ENCODE measurements around the gene TNFRSF14. TPM values are rescaled to one million over a fixed set of nuclear protein-coding genes. Genes with fewer than 3 reads are reported as not detected.

TNFRSF14 gene
- total RNA-seq, 2 experiments from 2014 or later: 15.7 to 18.5 TPM

DNA sequence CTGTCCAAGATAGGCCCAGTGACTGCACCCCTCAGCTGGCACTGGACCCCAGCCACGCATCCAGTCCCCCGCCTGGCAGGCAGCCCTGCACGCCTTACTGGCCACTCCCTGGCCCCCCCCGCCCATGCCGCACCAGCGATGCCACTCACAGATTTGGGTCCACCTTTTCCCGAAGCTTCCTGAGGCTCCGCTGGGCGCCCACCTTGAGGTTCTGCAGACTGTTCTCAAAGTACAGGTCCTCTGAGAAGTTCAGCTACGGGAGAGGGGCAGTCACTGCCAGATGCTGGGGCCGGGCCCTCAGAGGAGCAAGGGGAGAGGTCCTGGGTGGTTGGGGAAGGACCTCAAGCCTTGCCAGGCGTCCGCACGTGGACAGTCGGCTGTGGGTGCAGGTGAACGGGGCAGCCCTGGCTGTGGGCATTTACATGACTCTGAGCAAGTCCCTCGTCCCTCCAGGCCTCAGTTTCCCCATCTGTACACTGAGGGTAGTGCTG is 38.5 kb downstream of the TNFRSF14 start:
- DNase-seq (ENCODE audit: low spot score): no peak
- TF ChIP-seq EZH2phosphoT487 (IDR thresholded peaks at IDR 0.05; ENCODE audit: borderline replicate concordance, low read depth, low read length): no peak
- TF ChIP-seq, protein P1, sequence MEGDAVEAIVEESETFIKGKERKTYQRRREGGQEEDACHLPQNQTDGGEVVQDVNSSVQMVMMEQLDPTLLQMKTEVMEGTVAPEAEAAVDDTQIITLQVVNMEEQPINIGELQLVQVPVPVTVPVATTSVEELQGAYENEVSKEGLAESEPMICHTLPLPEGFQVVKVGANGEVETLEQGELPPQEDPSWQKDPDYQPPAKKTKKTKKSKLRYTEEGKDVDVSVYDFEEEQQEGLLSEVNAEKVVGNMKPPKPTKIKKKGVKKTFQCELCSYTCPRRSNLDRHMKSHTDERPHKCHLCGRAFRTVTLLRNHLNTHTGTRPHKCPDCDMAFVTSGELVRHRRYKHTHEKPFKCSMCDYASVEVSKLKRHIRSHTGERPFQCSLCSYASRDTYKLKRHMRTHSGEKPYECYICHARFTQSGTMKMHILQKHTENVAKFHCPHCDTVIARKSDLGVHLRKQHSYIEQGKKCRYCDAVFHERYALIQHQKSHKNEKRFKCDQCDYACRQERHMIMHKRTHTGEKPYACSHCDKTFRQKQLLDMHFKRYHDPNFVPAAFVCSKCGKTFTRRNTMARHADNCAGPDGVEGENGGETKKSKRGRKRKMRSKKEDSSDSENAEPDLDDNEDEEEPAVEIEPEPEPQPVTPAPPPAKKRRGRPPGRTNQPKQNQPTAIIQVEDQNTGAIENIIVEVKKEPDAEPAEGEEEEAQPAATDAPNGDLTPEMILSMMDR (conservative IDR thresholded peaks at IDR 0.05; ENCODE audit: low read length): no peak
- Histone ChIP-seq H4K20me1 (ENCODE audit: insufficient read depth, low read length) (no peaks in the 10 kb centered on the region), H3K27ac (ENCODE audit: low read depth, low read length, poor library complexity, severe bottlenecking) (no peak overlapping the region), H3K4me2 (ENCODE audit: low read length) (no peak overlapping the region), H3K4me1 (ENCODE audit: insufficient read depth, low read length, poor library complexity, severe bottlenecking) (peaks cover 5% of the 10 kb centered on the region), H3K9me3 (ENCODE audit: low read length) (no peaks in the 10 kb centered on the region), H3K9me2 (ENCODE audit: insufficient read depth, low read length) (no peaks in the 10 kb centered on the region), H2AFZ (ENCODE audit: low read length) (no peak overlapping the region), H3K36me3 (ENCODE audit: insufficient read depth, low read length) (no peaks in the 10 kb centered on the region), H3K4me3 (ENCODE audit: low read depth, low read length, poor library complexity, severe bottlenecking) (no peak overlapping the region), H3K79me2 (ENCODE audit: insufficient read depth, low read depth, low read length) (no peaks in the 10 kb centered on the region)
- ChIA-PET POLR2A (no interaction called here), CTCF (ENCODE audit: unreplicated experiment) (no interaction called here)
- intact Hi-C loops (cut with micrococcal nuclease; ENCODE audit: unreplicated experiment): no loop called here
- BruUV-seq (replicated peaks): no TSS peak

GRCh38 chr1:2595261-2595811 is 39.2 kb downstream of the TNFRSF14 start:
- H2AFZ ChIP-seq (ENCODE audit: low read length): no peak overlapping the region
- H3K9me3 ChIP-seq (ENCODE audit: low read length): no peaks in the 10 kb centered on the region
- no peak overlapping the region for H3K4me3 ChIP-seq (ENCODE audit: low read depth, low read length, poor library complexity, severe bottlenecking)
- DNase-seq (ENCODE audit: low spot score): no peak
- CTCF ChIA-PET (ENCODE audit: unreplicated experiment): interaction anchor here (0.5 kb wide), 1 partner anchor 9 kb away, joined by 7 read pairs; no protein-coding TSS in a partner anchor
- no TSS peak for BruUV-seq (replicated peaks)
- POLR2A ChIA-PET: no interaction called here
- no peaks in the 10 kb centered on the region for H3K9me2 ChIP-seq (ENCODE audit: insufficient read depth, low read length)
- intact Hi-C loops (cut with micrococcal nuclease; ENCODE audit: unreplicated experiment): no loop called here
- H3K36me3 ChIP-seq (ENCODE audit: insufficient read depth, low read length): no peaks in the 10 kb centered on the region
- no peaks in the 10 kb centered on the region for H4K20me1 ChIP-seq (ENCODE audit: insufficient read depth, low read length)
- no peak overlapping the region for H3K27ac ChIP-seq (ENCODE audit: low read depth, low read length, poor library complexity, severe bottlenecking)
- H3K79me2 ChIP-seq (ENCODE audit: insufficient read depth, low read depth, low read length): no peaks in the 10 kb centered on the region
- TF ChIP-seq EZH2phosphoT487 (IDR thresholded peaks at IDR 0.05; ENCODE audit: borderline replicate concordance, low read depth, low read length): no peak
- no peak overlapping the region for H3K4me2 ChIP-seq (ENCODE audit: low read length)
- peaks cover 5% of the 10 kb centered on the region for H3K4me1 ChIP-seq (ENCODE audit: insufficient read depth, low read length, poor library complexity, severe bottlenecking)

- H3K9me2 ChIP-seq (ENCODE audit: insufficient read depth, low read length): no peaks in the 10 kb centered on the region
- no TSS peak for BruUV-seq (replicated peaks)
- POLR2A ChIA-PET: no interaction called here
- H3K36me3 ChIP-seq (ENCODE audit: insufficient read depth, low read length): no peaks in the 10 kb centered on the region
- no peaks in the 10 kb centered on the region for H4K20me1 ChIP-seq (ENCODE audit: insufficient read depth, low read length)
- H2AFZ ChIP-seq (ENCODE audit: low read length): no peak overlapping the region
- H3K4me2 ChIP-seq (ENCODE audit: low read length): no peak overlapping the region
- no peaks in the 10 kb centered on the region for H3K79me2 ChIP-seq (ENCODE audit: insufficient read depth, low read depth, low read length)
- intact Hi-C loops (cut with micrococcal nuclease; ENCODE audit: unreplicated experiment): no loop called here
- H3K4me1 ChIP-seq (ENCODE audit: insufficient read depth, low read length, poor library complexity, severe bottlenecking): peaks cover 5% of the 10 kb centered on the region
- TF ChIP-seq, protein P1 (conservative IDR thresholded peaks at IDR 0.05; ENCODE audit: low read length): no peak
- TF ChIP-seq EZH2phosphoT487 (IDR thresholded peaks at IDR 0.05; ENCODE audit: borderline replicate concordance, low read depth, low read length): no peak
- no peak overlapping the region for H3K4me3 ChIP-seq (ENCODE audit: low read depth, low read length, poor library complexity, severe bottlenecking)
- no peaks in the 10 kb centered on the region for H3K9me3 ChIP-seq (ENCODE audit: low read length)
- CTCF ChIA-PET (ENCODE audit: unreplicated experiment): no interaction called here
- no peak for DNase-seq (ENCODE audit: low spot score)
- no peak overlapping the region for H3K27ac ChIP-seq (ENCODE audit: low read depth, low read length, poor library complexity, severe bottlenecking)
These were observed 39.8 kb downstream of the TNFRSF14 start for GRCh38 chr1:2595812-2596529.
